HG03135 (cell line): ENCODE results near the gene XPNPEP1.

Experiments used
- ATAC-seq: cut with Tn5 transposase; IDR thresholded peaks from one replicate; pipeline ENCODE4 v1.9.1; 2021; ENCODE audit warnings: mild to moderate bottlenecking, moderate library complexity; ENCODE audit not compliant: unreplicated experiment

XPNPEP1 gene

DNA sequence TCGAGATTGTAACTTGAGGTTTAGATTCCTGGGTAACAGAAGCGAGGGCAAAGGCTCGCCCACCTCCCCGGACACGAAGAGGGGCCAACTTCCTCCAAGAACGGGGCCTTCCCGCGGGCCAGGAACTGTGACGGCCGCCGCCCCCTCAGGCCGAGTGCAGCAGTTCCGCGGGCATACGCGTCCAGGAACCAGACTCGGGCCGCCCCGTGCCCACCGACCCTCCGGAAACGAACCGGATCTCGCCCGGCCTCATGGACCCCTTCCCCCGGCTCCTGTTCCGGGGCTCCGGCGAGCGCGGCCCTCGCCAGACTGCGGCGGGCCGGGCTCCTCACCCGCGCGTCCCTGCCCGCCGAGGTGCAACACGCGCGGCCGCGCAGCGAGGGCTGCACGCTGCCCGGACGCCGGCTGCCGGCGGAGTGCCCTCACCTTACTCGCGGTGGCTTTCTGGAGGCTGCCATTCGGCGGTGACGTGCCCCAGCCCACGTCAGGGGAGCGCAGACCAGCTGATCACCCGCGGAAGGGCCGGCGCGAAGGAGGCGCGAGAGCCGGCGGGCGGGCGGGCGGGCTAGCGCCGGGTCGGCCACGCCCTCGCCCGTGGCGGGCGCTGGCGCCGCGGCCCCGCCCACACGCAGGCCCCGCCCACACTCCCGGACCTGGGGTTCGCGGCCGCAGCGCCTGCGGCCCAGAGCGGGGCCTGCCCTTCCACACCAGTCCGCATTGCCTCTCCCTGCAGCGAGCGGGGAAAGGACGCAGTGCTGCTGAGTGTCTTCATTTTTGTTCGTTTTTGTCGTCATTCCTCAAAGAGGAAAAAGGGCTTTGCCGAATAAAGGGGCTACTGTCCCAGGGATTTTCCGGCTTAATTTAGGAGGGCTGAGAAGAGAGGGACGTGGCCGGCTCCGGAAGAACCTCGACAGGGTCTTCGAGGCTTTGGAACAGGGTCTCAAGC is at the start of gene XPNPEP1:
Gene XPNPEP1, minus strand, starts transcription at position 536 of the 946 bp plus-strand sequence. Its CDS starts 78 bp downstream, at position 458.
- peak; percentile 97 for ATAC-seq

DNA sequence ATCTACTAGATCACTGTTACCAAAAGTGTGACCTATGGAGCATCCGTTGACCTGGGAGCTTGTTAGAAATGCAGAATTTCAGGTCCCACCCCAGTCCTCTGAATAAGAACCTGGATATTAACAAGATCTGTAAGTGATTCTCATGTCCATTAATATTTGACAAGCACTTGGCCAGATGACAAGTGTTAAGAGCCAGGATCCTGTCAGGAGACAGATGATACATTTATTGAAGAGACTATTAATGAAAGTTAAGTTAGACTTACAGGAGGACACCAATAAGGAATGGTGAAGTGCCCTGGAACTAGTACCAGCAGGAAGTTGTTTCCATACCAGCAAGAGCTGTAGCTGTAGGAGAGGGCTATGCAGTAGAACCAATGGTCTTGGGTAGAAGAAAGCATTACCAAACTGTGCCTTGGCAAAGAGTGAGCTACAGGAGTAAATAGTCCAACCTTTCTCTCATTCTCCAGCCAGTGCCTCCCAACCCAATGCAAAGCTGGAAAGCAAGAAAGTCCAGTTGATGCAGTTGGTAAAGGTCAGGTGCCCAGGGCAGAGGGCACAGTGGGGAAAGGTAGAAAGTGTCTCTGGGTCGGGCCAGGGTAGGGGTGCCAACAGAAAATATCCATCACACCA is 49.2 kb upstream of the XPNPEP1 start:
- no peak for ATAC-seq

DNA sequence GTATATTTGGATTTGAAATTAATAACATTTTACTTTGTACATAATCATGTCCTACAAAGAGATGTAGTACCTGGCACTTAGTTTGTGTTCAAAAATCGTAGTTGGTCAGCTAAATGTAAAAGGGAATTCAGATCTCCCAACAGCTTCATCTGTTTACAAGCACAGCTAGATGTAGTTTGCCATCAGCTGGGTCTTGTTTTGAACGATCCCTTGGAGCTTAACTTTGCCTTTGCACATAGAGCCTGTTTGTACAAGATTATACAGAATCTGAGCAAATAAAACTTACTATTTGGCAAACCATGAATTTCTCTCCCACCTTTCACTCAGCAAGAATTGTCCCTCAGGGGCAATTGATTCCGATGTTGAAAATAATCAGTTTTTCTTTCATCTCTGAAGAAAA is 48.3 kb upstream of the XPNPEP1 start:
- no peak for ATAC-seq

DNA sequence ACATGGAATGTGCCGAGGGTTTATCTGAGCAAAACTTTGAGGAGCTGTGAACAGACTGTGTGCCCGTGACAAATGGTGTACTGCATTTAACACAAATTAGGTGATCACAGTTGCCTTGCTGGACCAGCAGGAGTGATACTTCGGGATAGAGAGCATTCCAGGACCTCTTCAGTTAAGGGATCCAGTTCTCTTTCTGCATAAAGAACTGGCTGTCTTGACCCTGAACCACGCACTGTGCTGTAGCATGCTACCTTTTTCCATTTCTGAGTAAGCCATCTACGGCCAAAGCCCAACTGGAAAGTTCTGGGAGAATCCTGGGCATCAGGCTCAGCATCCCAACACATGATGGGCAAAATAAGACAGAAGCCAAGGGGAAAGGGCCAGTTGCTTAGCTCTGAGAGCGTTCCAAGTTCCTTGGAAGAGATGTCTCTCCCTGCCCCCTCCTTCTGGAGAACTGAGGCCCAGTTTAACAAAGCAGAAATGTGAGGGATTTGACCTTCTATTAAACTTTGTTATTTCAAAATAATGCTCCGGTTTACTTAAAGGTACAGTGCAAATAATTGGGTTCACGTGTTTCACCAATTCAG is 46.5 kb upstream of the XPNPEP1 start:
- no peak for ATAC-seq

DNA sequence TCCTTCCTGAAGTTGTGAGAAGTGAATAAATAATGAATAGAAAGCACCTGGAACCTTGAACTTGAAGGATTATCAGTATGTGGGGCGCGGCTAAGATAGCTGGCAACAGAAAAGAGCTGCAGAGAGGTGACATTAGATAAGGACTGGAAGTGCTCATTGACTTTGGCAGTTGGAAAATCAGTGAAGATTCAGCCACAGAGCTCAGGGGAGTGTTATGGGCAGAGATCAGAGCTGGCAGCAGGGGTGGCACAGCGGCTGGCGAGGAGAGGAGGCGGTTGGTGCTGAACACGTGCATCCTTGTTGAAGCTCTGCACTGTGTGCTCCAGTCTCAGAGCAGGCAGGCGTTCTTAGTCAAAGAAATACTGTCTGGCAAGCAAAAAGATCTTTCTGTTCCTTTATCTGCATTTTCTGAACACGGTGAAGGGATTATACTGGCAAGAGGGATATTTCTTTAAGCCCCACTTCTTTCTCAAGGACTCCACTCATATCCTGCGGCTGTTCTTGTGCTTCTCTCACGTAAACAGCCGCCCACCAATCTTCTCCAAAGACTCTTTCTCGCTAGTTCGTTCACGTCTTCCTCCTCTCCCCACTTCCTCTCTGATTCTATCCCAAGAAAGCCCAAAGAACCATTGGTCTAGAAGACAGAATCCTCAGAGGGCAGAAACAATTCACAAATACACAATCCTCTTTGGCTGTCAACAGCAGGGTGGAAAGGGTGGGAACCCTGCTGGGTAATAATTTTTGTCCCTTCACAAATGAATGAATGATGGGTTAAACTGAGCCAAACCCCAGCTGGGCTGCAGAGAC is 45.8 kb upstream of the XPNPEP1 start:
- no peak for ATAC-seq

DNA sequence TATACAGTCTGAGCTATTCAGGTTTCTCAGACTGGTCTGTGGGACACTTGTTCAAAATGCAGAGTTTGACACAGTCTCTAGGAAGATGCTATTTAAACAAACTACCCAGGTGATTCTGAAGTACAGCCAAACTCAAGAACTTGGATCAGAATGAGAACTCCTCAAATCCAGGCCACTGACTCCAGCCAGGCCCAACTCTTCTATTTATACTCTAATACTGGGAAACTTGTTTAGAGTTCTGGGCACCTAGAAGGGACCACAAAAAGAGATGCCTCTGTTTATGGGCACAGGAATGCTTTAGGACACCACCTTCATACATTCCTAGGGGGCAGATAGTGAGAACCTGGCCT is 44.4 kb upstream of the XPNPEP1 start:
- ATAC-seq: no peak

DNA sequence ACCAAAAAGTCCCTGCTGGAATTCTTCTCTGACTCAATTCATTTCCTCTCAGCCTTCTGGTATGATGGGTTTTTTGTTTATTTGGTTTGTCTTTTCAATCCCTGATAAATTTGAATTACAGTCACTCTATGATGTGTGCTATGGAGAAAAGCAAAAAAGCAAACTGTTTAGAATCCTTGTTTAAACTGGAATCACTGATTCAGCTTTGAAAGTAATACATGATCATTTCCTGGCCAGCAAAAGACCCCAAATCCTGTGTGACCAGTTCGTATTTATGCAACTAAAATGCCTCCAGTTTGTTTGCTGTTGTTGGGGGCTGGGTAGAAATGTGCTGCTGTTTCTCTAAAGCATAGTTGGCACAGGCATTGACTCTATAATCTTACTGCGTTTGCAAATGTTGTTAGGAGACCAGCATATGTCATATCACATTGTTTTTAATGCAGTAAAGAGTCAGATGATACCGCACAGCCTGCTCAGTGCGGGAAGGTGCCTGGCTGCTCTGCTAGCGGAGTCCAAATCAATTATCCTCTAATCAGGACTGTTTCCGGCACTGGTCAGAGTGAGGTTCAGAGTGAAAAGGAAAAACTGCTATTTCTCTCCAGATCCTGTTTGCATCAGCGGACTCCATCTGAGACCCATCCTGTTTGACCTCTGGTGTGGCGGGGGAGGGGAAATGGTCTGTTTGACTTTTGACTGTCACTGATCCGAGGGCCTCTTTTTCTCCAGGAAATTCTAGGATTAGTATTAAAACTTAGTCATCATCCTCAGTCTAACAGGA is 43.8 kb upstream of the XPNPEP1 start:
- ATAC-seq: no peak

DNA sequence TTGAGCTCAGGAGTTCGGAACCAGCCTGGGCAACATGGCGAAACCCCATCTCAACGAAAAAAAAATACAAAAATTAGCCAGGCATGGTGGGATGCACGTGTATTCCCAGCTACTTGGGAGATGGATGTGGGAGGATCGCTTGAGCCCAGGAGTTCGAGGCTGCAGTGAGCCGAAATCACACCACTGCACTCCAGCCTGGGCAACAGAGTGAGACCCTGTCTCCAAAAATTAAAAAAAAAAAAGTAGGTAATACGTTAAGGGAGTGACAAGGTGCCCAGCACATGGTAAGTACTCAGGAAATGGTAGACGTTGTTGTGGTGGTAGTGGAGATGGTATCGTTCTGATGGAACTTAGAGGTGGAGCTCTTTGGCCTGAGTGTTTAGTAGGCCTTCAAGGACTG is 41.0 kb upstream of the XPNPEP1 start:
- ATAC-seq: no peak

DNA sequence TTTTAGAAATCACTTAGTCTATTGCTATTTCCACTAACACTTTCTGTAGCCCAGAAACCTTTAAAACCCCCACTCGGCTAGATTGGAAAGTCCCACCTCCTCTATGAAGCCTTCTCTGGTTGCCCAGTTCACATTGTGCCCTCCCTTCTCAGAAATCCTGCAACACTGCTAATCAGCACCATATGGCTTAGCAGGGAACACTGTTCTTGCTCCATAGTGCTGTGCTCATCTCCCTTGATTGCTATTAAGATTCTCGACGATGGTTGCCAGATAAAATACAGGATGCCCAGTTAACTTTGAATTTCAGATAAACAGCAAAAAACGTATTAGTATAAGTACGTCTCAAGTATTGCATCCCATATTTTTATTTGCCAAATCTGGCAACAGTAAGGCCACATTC is 40.1 kb upstream of the XPNPEP1 start:
- ATAC-seq: no peak

DNA sequence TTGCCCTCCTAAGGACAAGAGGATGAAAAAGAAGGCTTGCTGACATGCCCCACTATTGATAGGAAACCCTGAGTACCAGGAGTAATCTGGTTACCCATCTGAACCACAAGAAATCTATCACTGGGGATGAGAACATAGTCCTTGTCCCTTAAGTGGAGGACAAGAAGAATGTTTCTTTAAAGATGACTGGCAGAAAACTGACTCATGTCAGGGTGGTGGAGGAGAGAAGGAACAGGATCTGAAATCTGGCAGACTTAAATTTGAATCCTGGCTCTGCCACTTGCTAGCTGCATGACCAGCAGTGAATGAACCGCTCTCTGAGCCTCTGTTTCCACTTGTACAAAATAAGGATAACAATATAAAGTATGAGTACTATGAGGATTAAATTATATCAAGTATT is 38.9 kb upstream of the XPNPEP1 start:
- ATAC-seq: no peak

DNA sequence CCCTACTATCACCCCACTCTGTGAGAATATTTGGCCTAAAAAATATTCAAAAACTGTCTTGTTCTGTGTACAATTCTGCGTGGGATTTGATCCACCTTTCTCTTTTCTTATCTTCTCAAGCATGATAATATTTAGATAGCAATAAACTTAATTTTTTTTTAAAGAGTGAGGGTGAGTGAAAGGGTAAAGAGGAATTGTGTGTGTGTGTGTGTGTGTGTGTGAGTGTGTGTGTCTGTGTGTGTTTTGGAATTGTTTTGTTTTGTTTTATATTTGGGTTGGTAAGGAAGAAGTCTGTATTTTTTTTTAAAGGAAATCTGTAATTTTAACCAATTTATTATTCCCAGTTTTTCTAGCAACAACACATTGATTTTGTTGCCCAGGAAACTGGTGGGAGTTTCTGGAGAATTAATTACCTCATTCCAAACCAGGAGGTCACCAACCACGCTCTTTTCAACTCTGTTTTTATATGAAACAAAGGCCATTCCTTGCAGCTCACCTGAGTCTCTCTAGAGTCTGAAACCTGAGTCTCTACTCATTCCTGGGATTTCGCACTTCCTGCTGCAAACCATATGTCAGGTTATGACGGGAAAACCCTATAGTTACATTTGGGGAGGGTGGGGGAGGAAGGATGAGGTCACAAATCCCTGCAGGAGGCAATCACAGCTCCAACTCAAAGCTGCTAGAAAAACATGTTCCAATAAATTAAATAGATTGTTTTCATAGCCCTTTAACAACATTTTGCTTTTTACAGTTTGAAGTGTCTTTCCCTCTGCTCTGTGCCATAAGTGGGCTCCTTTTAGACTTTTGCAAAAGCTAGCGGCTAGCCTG is 38.1 kb upstream of the XPNPEP1 start:
- no peak for ATAC-seq

DNA sequence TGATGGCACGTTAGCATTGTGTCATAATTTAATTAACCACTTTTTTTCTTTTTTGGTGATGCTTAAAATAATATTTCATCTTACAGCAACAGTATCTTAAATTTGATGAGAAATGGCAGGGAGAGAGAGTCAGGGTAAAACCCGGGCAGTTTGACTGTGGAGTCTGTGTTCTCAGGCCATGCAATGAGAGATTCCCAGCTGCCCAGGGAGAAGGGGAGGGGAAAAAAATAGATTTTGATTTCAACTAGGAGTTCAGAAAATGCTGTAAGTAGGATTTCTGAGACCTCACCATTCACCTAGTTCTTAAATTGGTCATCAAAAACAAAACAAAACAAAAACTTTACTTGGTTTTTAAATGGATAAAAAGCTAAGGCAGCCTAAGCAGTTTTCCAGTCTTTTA is 37.4 kb upstream of the XPNPEP1 start:
- ATAC-seq: no peak

DNA sequence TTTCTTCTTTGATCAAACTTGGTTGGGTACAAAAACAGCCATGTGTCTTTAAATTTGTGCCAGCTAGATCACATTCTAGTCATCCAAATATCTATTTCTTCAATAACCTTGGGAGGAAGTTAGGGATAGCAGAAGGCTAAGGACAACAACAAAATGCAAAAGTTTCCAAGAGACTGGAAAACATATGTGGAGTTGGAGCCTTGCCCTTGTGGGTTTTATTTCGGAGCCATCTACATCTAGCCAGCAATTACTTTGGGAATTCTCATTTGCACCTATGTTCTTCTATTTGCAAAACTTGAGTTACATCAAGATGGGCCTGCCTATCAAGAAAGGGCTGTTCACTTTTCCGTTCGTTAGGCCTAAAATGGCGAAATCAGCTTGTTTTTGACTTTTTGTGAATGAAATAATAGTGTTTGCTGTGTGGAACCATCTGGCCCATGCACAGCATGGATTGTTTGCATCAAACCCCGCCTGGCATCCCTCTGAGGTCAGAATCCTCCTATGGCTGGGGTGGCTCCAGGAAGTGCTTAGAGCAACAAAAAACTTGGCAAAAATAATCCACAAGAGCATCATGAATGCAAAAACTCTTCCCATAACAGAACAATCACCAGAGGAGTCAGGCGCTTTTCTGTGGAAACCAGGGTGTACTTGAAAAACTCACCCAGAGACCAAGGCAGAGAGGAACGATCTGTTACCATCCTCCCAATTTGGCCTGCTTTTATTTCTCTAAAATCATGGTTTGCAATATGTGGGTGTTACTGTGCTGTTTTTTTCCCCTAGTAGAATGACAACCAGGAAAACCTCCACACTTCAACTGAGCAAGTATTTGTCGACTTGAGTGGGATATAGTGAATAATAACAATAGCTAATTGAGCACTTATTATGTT is 36.2 kb upstream of the XPNPEP1 start:
- no peak for ATAC-seq

DNA sequence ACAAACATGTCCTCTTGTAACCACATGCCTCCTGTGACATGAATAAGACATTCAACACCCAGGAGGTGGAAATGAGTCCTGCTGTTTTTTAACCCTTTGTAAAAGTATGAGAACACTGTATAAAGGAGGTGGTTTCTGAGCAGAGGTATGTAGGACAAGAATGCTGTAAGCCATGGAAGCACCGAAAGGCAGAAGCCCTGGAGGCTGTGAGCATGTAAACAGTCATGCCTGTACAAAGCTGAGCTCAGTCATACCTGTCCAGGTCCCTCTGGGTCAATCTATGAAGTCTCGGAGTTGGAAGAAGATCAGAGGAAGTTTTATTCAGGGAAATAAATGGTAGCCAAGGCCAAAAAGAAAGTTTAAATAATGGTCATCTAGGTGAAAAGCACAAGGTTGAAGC is 34.7 kb upstream of the XPNPEP1 start:
- no peak for ATAC-seq

DNA sequence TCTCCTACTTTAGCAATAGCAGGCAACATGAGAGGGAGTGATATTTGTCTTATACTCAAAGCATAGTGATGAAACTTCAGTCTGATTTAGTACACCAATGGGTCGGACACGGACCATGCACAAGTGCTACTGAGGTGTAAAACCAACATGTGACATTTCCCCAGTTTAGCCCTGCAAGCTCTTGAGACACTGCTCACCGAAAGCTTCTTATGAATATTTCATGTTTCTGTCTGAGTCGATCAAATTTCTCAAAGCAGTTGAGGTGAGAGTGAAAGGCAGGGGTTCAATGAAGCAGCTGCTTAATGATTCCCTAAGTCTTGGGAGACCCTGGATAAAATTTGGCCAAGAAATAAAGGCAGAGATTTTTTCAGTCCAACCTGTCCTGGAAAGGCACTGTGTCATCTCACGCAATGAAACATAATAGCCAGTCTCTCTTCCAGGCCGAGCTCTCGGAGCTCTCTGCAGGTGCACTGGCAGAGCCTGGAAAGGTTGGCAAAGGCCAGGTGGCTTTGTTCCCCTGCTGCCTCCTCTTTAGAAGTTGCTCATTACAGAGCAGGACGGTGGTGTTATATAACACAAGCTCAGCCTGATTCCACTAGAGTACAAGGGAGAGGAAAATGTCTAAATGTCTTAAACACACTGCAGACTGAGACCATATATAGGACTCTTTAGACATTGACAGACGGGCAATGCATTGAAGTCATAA is 33.9 kb upstream of the XPNPEP1 start:
- peak; percentile 93 for ATAC-seq

DNA sequence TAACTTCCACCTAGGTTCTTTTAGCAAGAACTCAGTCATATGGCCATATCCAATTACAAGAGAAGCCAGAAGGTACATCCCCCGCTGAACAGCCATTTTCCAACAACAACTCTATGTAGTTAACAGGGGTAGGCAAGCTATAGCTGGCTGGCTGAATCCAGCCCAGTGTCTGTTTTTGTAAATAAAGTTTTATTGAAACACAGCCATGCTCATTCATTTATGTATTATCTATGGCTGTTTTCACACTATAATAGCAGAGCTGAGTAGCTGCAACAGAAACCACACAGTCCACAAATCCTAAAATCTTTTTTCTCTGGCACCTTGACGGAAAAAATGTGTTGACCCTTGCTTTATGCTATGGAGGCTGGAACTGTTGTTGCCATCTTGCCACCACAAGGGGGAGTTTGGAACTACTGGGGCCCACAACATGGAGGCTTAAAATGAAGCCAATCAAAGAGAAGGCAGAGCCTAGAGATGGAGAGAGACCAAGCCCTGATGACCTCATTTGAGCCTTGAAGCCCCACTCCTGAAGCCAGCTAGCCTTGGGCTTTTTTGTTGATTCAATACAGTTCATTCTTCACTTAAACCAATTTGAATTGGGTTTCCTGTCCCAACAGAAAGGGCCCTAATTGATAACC is 33.3 kb upstream of the XPNPEP1 start:
- ATAC-seq: peak; percentile 83

DNA sequence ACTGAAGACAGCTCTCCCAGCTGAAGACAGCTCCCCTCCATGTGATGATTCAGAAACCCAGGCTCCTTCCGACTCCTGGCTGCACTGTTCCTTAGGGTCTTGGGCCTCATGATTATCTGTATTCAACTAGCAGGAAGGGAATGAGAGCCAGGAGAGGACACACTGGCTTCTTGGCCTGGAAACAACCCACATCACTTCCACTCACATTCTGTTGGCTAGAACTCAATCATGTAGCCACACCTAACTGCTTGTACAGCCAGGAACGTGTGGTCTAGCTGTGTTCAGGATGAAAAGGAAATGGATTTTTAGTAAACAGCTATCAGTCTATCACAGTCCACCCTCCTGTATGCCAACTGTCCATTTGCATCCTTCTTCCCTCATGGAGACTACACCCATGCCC is 30.5 kb upstream of the XPNPEP1 start:
- no peak for ATAC-seq
